GM21528 (cell line): Measurements from ENCODE around the gene FAM111A.

Experiments
- ATAC-seq: cut with Tn5 transposase; IDR thresholded peaks from one replicate; pipeline ENCODE4 v1.9.1; 2021; ENCODE audit warnings: mild to moderate bottlenecking, moderate library complexity; ENCODE audit not compliant: unreplicated experiment, low FRiP score

Gene FAM111A

DNA sequence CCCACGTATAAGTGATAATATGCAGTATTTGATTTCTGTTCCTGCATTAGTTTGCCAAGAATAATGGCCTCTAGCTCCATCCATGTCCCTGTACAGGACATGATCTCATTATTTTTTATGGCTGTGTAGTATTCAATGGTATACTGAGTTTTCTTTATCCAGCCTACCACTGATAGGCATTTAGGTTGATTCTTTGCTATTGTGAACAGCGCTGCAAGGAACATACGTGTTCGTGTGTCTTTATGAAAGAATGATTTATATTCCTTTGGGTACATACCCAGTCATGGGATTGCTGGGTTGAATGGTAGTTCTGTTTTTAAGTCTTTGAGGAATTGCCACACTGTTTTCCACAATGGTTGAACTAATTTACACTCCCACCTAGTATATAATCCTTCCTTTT lies 1.5 kb upstream of the FAM111A start:
- no peak for ATAC-seq

- ATAC-seq = peak; percentile 3
These were observed 789 bp upstream of the FAM111A start for GRCh38 chr11:59141673-59142460.

DNA sequence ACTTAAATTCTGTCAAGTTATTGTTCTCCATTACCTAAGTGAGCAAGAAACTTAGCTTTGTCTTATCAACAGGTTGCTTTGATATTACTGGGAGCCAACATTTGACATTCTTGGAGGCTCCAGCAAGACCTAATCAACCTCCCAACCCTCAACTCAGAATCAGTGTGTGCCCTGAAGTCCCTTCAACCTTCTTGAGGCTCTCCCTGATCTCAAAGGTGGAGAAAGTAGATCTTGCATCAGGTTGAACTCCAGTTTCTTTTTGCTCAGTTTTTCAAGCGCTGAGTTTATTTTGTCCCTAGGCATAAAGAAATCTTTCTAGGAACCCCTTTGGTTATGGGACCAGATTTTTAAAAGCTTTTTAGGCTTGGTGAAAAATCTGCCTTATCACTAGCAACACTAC lies 1.4 kb downstream of the FAM111A start:
- ATAC-seq = no peak

GRCh38 chr11:59144579-59145345 lies 2.1 kb downstream of the FAM111A start:
- peak; percentile 63 for ATAC-seq

DNA sequence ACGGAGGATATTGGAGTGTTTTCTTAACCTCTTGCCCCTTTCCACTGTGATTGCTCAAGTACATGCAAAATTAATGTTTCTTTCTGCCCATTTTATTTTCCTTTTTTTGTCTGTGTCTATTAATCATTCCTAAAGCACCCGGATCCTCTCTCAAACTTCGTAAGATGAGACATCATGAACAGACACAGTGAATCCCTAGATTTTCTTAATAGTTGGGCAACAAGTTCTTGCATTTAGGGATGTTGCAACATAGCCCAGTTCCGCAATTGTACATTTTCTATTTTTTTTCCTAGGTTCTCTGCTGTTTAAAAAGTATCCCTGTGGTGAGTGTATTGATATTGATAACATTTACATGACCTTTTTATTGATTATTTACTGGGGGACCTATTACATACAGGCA lies 2.9 kb downstream of the FAM111A start:
- no peak for ATAC-seq

- peak; percentile 65 for ATAC-seq
These were observed 9.1 kb downstream of the FAM111A start for GRCh38 chr11:59151761-59152160.

DNA sequence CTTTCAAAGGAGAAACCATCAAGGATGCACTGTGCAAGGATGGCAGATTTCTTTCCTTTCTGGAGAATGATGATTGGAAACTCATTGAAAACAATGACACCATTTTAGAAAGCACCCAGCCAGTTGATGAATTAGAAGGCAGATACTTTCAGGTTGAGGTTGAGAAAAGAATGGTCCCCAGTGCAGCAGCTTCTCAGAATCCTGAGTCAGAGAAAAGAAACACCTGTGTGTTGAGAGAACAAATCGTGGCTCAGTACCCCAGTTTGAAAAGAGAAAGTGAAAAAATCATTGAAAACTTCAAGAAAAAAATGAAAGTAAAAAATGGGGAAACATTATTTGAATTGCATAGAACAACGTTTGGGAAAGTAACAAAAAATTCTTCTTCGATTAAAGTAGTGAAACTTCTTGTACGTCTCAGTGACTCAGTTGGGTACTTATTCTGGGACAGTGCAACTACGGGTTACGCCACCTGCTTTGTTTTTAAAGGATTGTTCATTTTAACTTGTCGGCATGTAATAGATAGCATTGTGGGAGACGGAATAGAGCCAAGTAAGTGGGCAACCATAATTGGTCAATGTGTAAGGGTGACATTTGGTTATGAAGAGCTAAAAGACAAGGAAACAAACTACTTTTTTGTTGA lies 9.8 kb downstream of the FAM111A start:
- peak; percentile 87 for ATAC-seq

GRCh38 chr11:59154610-59155009 lies 12.0 kb downstream of the FAM111A start:
- no peak for ATAC-seq

GRCh38 chr11:59157433-59157832 lies 14.8 kb downstream of the FAM111A start:
- ATAC-seq = no peak

DNA sequence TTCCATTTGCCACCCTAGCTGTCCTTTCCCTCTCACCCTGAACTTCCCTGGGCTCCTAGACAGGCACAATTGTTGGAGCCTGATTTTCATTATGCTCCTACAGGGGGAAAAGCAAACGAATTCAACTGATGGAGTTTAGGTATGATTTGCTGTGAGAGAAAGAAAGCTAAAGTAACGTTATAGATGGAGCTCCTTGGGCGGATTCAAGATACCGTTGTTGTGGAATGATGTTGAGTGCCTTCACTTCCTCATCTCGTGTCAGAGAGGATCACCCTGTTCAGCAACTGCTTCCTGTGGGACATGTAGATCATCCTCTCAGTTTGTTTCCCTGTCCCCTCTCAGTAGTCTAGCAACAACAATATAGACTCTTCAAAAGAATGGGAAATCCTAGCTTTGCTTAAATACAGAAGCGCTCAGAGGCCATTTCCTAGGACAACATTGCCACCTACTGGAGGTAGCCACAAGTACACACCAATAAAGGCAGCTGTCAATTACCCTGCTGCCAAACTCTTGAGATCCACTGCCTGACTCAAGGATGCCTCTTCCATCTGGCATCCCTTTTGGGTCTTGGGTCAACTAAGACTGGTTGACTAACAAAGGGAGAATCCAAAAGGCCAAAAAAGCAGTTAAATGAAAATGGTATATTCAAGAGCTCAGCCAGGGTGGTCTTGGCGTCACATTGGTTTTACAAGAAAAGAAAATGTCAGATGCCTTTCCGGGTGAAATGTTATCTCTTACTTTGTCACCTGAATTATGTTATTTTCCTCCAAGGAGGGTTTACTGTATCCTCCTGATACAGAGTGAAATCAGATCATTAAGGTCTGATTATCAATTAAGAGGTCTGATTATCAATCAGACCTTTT lies 15.8 kb downstream of the FAM111A start:
- peak; percentile 85 for ATAC-seq

GRCh38 chr11:59164028-59164427 lies 21.4 kb downstream of the FAM111A start:
- no peak for ATAC-seq

DNA sequence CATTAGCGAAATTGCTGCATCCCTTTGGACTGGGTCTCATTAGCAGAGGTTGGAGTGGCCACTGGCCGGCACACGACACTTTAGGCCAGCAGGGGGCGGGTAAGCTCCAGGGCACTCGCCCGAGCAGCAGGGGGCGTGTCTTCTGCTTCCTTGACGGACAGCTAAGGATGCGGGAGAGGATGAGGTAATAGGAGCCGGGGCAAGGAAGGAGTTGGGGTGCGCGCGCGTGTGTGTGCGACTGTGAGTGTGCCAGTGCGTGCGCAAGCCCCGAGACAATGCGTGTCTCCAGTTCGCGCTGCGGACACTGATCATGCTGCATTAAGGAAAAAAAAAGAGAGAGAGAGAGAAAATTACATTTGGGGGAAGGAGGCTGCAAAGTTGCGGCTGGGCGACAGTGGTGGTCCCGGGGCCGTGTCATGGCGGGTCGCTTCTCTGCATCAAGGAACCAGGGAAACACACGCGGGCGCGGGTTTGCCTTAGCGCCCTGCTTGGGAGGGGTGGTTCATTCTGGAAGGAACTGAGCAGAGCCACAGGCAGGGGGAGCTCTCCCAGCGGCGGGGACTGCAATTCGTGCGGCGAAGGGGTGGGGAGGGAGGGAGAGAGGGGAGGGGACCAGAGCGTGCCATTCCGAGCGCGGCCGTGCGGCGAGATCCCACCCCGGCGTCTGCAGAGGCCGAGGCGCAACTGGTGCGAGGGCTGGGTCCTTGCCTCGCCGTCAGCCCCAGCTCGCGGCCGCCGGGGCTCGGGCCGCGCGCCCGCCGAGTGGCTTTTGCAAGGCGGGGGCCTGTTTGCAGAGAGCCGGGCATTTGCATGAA lies 29.1 kb downstream of the FAM111A start, which contains the start of gene DTX4:
Gene DTX4 (plus strand): TSS at position 625 of the 815 bp plus-strand sequence. CDS start 464 bp downstream, outside the sequence.
- ATAC-seq = peak; percentile 78

- peak; percentile 40 for ATAC-seq
These were observed 29.9 kb downstream of the FAM111A start for GRCh38 chr11:59172345-59173079.

GRCh38 chr11:59173080-59173963 lies 30.7 kb downstream of the FAM111A start:
- ATAC-seq = peak; percentile 2

DNA sequence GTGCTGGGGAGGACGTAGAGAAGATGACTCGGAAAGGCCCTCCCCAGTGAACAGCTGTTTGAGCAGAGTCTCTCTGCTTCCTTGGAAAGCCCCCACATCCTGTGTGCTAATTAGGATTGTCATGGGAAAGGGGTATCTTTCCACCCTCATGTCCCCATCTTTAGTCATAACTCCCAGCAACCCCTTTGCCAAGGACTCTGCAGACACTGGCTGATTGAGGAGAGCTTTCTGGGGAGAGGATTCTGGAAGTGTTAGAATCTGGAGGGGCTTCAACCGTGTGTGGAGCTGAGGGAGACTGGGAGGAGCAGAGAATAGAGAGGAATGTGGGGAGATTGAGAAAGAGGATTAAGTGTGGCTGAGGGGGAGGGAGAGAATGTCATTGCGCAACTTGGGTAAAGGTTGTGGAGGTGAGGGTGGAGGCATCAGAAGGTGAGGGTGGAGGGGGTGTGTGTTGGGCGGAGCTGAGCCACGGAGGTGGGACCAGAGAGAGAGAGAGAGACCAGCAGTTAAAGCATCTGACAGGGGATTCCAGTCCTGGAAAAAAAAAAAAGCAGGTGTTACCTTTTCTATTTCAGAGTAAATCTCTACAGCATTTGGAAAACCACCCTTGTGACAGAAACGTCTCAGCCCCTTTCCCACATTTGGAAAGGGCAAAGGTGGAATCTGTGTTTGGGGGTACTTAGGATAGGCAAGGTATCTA lies 31.5 kb downstream of the FAM111A start:
- ATAC-seq = no peak

DNA sequence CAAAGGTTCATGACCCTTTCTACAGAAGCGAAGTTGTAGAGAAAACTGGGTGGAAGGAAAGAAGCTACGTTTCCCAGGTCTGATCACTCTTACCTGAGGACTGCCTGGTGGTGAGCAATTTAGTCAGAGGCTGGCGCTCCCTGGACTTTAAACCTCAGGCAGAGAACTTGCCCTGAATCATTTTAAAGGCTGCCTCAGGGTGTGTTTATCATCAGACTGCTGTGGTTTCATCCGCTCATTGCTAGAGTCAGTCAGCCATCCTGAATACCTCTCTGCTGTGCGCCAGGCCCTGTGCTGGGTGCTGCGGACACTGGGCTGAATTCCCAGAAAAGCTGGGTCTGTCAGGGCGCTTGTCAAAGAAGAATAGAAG lies 32.0 kb downstream of the FAM111A start:
- ATAC-seq = no peak

DNA sequence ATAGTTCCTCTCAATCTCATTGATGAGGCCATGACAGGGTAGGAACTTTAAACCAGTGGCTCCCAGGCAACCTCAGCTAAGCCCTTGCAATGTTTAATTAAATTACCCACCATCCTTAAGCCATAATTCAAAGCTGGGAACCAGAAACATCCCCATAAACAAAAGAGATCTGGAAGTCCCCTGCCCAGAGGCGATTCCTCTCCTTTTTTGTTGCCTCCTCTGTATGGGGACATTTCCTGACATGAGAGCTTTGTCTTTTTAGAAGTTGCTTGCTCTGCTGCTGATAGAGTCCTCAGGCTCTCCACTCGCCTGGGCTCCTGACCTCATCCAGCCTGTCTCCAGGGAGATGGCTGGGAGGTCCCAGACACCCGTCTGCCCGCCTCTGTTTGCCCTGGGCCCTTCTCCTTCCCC lies 32.4 kb downstream of the FAM111A start:
- no peak for ATAC-seq
